ENCODE results near the gene KLRK1.
"Not testable (repeated sequence)": the region's sequence is repeated elsewhere in the genome, so short reads cannot be mapped to it uniquely, and the experiment has no call there.

KLRK1 gene

DNA sequence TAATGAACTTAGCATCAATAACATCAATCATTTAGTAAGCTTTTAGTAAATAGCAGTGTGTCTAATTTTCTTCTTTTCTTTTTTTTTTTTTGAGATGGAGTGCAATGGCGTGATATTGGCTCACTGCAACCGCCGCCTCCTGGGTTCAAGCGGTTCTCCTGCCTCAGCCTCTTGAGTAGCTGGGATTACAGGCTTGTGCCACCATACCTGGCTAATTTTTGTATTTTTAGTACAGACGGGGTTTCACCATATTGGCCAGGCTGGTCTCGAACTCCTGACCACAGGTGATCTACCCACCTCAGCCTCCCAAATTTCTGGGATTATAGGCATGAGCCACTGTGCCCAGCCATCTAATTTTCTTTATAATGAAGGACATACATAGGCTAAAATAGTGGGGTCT, 2.3 kb downstream of the KLRK1 start:
- DNase-seq: not testable (repeated sequence)

DNA sequence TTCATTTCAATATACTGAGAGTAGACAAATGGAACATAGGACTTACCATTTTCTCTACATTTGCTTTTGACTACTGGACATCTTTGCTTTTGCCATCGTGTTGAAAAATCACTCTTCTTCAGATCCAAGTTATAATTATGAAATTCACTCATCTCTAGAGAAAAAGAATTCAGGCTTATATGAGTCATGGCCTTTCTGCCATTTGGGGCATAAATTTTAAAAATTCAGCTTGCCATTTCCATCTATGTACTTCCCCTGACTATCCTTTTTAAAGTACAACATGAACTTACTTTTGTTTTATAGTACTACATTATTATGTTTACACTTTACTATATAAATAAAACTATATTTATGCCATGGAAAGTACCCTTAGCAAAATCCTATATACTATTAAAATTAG, 3.0 kb downstream of the KLRK1 start:
- no peak for DNase-seq

- DNase-seq: no peak
Observed at GRCh38 chr12:10385166-10385613, 4.7 kb downstream of the KLRK1 start.

DNA sequence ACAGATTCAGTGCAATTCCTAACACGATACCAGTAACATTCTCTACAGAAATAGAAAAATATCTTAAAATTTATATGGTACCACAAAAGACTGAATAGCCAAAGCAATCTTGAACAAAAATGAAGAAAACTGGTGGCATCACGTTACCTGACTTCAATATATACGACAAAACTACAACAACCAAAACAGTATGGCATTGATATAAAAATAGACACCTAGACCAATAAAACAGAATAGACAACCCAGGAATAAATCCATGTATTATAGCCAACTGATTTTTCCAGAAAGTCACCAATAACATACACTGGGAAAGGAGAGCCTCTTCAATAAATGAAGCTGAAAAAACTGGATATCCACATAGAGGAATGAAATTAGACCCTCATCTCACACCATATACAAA, 5.7 kb downstream of the KLRK1 start:
- DNase-seq: no peak

DNA sequence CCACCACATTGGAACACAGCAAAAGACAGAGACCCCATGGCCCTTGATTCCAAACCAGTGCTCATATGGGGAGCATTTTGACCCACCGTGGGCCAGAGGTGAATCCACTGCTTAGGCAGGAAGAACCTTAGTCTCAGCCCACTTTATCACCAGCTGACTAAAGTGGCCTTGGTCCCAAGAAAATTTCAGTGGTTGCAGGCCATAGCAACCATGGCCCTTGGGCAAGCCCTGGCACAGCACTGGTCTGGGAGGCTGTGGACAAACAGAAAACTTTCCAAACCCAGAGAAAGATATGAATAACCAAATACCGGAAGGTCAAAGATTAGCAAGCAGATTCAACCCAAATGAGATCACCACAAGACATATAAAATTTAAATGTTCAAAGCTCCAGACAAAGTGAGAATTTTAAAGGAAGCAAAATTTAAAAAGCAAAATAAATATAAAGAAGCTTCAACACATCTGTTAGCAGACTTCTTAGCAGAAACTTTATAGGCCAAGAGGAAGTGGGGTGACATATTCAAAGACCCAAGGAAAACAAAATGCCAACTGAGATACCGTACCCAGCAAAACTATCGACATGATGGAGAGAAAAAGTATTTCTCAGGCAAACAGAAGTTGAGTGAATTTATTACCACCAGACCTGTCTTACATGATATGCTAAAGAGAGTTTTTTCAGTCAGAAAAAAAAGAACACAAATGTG, 7.8 kb downstream of the KLRK1 start:
- DNase-seq: no peak

DNA sequence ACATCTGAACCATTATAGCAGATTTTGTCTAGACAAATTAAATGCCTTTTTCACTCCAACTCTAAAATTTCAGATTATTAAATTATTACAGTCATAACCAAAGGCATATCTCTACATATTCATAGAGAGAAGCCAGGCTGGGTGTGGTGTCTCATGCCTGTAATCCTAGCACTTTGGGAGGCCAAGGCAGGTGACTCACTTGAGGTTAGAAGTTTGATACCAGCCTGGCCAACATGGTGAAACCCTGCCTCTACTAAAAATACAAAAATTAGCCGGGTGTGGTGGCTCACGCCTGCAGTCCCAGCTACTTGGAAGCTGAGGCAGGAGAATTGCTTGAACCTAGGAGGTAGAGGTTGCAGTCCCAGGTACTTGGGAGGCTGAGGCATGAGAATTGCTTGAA, 11.1 kb downstream of the KLRK1 start:
- DNase-seq: not testable (repeated sequence)

GRCh38 chr12:10374624-10375018, 15.2 kb downstream of the KLRK1 start:
- no peak for DNase-seq

DNA sequence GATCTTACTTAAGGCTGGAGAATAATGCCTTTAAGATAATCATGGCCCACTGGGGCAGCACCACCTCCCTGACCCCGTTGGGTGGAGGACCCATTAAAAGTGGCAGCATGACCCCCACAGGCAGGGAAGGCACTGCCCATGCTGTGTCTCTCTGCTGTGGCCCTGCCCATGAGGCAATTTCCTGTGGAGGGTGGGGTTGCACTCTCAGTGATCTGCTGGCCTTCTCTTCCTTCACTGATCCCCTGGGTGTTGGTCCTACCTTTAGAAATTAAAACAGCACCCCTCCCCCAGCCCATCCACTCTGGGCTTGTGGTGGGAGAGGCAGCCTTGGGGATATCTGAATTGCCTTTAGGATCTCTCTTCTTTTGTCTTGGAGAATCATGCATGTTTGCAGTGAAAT, 17.3 kb downstream of the KLRK1 start:
- DNase-seq: no peak

DNA sequence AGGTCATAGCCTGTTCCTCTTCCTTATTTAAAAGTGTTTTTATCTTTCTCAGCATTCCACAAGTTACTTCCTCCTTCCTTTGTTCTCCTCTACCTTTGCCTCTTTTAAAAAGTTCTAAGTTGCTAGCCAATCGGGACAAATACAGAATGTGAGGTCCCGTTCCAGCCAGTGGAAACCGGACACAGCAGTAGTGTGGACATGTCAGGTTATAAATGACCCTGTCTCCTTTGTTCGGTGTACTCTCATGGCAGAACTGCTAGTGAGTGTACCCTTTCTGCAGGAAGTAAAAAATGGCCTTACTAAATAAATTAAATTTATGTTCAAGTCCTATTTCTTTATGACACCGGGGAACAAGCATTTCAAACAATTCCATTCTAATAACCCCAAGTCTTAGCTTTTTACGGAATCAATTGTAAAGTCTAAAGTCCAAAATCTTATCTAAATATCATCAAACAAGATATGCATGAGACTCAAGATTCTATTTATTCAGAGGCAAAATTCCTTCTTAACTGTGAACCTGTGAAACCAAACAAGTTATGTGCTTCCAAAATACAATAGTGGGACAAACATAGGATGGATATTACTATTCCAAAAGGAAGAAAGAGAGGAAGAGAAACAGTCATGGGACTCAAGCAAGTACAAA, 17.8 kb downstream of the KLRK1 start:
- DNase-seq: not testable (repeated sequence)

GRCh38 chr12:10369557-10370415, 20.1 kb downstream of the KLRK1 start:
- no peak for DNase-seq

- DNase-seq: no peak
Observed at GRCh38 chr12:10368206-10369171, 21.4 kb downstream of the KLRK1 start.

- DNase-seq: not testable (repeated sequence)
Observed at GRCh38 chr12:10367714-10368113, 22.1 kb downstream of the KLRK1 start.

- DNase-seq: no peak
Observed at GRCh38 chr12:10366875-10367274, 23.0 kb downstream of the KLRK1 start.

DNA sequence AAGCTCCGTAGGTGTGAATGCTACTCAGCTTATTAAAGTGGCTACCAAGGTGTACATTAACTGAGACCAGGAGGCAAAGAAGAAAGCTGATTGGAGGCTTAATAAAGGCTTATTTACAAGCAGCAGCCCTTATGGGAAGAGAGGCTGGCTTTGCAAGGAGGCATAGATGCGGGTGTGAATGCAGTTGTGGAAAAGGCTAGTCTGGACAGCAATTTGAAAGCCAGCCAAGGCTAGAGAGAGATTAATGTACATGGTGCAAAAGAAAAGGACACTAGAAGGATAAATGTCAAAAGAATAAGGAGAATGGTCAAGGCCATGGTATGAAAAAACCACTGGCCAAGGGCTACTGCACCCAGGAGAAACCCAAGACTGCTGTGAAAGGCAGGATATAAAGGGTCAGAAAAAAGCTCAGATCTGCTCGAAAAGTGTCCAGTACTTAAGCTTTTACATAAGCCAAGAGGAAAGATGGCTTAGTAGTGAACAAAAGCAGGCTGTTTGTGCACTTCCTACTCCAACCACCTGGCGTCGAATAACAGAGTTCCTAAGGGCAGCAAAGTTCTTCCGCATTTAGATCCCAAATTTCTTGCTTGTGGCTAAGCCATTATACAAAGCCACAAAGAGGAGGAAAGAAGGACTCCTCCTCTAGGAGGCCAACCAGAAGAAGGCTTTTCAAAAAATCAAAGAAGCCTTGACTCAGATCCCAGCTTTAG, 24.0 kb downstream of the KLRK1 start:
- DNase-seq: no peak

- peak in 3 of 4 experiments; percentile 8 to 24 (median 16) for DNase-seq
Observed at GRCh38 chr12:10364815-10365622, 24.8 kb downstream of the KLRK1 start.

GRCh38 chr12:10363914-10364814, 25.7 kb downstream of the KLRK1 start:
- DNase-seq: no peak

GRCh38 chr12:10363658-10363913, 26.3 kb downstream of the KLRK1 start:
- DNase-seq: no peak

GRCh38 chr12:10362828-10363657, 26.8 kb downstream of the KLRK1 start:
- DNase-seq: no peak

- no peak for DNase-seq
Observed at GRCh38 chr12:10362325-10362724, 27.5 kb downstream of the KLRK1 start.

Data from activated CD4-positive, CD25-positive, alpha-beta regulatory T cell (primary cell).